ENCODE data around the gene ITPR2. TPM values are rescaled to one million over a fixed set of nuclear protein-coding genes. Genes with fewer than 3 reads are reported as not detected.

Gene ITPR2
- polyA plus RNA-seq, 2 of the 4 experiments (the other 2 are of a cell fraction), result 3.1 to 8.1 TPM

DNA sequence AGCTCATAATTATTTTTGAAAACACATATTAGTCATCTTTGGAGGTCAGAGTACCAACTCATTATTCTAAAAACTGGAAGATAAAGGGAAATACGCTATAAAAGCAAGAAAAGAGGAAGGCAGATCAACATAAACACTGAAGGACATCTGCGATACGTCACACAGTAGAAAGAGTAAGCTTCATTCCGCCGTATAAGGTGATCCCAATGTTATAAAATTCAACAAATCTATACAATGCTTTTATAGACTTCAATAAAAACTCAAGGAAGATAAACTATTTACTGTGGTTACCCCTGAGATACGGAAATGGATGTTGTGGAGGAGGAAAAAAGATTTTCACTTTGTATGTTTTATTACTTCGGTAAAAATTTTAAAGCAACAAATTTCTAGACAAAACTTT, 92.6 kb downstream of the ITPR2 start:
- WGBS (ENCODE audit: missing lambda C conversion rate), result 84% methylated on average over 7 of the region's 7 CpGs
- no peak for ATAC-seq
- FAIRE-seq, result no peak
- peaks cover 7% of the 10 kb centered on the region for H3K4me1 ChIP-seq
- H3K27ac ChIP-seq, result no peak overlapping the region
- POLR2A ChIA-PET, result no interaction called here
- TF ChIP-seq ESRRA (IDR thresholded peaks at IDR 0.05; ENCODE audit: borderline replicate concordance, low read length) (no peak), PHF8 (IDR thresholded peaks at IDR 0.05; ENCODE audit: borderline replicate concordance, low read depth) (no peak), KDM1A (IDR thresholded peaks at IDR 0.05; ENCODE audit: low read depth) (no peak), EHMT2 (IDR thresholded peaks at IDR 0.05; ENCODE audit: low read depth) (no peak), HOXA7 (CRISPR knock-in tag; IDR thresholded peaks at IDR 0.05) (no peak), RCOR1 (IDR thresholded peaks at IDR 0.05; ENCODE audit: low read depth, low read length) (no peak), SMC3 (IDR thresholded peaks at IDR 0.05) (no peak), CHD2 (IDR thresholded peaks at IDR 0.05; ENCODE audit: low read length, partially characterized antibody) (no peak), POLR2A (IDR thresholded peaks at IDR 0.05; ENCODE audit: low read length) (no peak), FOSL2 (IDR thresholded peaks at IDR 0.05) (no peak), FOSL2 (CRISPR knock-in tag; IDR thresholded peaks at IDR 0.05) (no peak), TFCP2L1 (CRISPR knock-in tag; IDR thresholded peaks at IDR 0.05) (no peak), NFE2L2 (conservative IDR thresholded peaks at IDR 0.05; ENCODE audit: low read length) (no peak), TP53 (CRISPR knock-in tag; IDR thresholded peaks at IDR 0.05) (no peak), FOSB (CRISPR knock-in tag; IDR thresholded peaks at IDR 0.05) (no peak)
- TF ChIP-seq, protein P1, sequence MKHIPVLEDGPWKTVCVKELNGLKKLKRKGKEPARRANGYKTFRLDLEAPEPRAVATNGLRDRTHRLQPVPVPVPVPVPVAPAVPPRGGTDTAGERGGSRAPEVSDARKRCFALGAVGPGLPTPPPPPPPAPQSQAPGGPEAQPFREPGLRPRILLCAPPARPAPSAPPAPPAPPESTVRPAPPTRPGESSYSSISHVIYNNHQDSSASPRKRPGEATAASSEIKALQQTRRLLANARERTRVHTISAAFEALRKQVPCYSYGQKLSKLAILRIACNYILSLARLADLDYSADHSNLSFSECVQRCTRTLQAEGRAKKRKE (CRISPR knock-in tag; IDR thresholded peaks at IDR 0.05; ENCODE audit: low read depth), result no peak
- TF ChIP-seq, protein P2, sequence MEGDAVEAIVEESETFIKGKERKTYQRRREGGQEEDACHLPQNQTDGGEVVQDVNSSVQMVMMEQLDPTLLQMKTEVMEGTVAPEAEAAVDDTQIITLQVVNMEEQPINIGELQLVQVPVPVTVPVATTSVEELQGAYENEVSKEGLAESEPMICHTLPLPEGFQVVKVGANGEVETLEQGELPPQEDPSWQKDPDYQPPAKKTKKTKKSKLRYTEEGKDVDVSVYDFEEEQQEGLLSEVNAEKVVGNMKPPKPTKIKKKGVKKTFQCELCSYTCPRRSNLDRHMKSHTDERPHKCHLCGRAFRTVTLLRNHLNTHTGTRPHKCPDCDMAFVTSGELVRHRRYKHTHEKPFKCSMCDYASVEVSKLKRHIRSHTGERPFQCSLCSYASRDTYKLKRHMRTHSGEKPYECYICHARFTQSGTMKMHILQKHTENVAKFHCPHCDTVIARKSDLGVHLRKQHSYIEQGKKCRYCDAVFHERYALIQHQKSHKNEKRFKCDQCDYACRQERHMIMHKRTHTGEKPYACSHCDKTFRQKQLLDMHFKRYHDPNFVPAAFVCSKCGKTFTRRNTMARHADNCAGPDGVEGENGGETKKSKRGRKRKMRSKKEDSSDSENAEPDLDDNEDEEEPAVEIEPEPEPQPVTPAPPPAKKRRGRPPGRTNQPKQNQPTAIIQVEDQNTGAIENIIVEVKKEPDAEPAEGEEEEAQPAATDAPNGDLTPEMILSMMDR (IDR thresholded peaks at IDR 0.05), result no peak
- H3K4me3 ChIP-seq, result no peak overlapping the region
- CTCF ChIA-PET, result no interaction called here
- DNase-seq (ENCODE audit: low read depth in 1 of 2, low spot score in 1 of 2), result no peak
- H3K4me2 ChIP-seq, result no peak overlapping the region
- peaks cover 12% of the 10 kb centered on the region; the same call in 2 of the 3 replicates for H3K9me3 ChIP-seq

DNA sequence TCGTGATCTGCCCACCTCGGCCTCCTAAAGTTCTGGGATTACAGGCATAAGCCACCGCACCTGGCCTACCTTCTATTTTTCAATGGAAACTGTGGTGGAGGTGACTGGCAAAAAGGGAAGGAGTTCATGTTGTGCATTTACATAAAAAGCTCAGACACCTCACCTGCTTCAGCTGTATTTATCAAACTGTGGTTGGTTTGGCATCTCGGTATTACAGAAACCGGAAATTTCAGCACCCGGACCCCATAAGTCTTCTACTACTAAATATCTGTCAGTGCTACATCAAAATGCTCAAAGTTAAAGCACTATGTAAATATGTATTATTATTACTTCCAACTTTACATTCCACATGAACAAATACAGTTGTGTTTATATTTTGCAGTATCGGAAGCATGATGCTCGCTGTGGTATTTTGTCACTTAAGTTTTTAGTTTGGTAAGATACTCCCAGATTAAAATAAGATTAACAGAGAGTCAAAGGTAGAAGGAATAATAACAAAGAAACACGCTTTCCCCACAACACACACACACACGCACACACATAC, 95.4 kb downstream of the ITPR2 start:
- DNase-seq (ENCODE audit: low read depth in 1 of 2, low spot score in 1 of 2) (no peak), ATAC-seq (no peak), FAIRE-seq (no peak)
- H3K4me2 ChIP-seq, result no peak overlapping the region
- H3K27ac ChIP-seq, result no peak overlapping the region
- CTCF ChIA-PET, result interaction anchor here (1.5 to 1.7 kb wide), 2 partner anchors 8 to 14 kb away, joined by 3 to 4 read pairs; no protein-coding TSS in a partner anchor
- peaks cover 7% of the 10 kb centered on the region for H3K4me1 ChIP-seq
- TF ChIP-seq, protein P3, sequence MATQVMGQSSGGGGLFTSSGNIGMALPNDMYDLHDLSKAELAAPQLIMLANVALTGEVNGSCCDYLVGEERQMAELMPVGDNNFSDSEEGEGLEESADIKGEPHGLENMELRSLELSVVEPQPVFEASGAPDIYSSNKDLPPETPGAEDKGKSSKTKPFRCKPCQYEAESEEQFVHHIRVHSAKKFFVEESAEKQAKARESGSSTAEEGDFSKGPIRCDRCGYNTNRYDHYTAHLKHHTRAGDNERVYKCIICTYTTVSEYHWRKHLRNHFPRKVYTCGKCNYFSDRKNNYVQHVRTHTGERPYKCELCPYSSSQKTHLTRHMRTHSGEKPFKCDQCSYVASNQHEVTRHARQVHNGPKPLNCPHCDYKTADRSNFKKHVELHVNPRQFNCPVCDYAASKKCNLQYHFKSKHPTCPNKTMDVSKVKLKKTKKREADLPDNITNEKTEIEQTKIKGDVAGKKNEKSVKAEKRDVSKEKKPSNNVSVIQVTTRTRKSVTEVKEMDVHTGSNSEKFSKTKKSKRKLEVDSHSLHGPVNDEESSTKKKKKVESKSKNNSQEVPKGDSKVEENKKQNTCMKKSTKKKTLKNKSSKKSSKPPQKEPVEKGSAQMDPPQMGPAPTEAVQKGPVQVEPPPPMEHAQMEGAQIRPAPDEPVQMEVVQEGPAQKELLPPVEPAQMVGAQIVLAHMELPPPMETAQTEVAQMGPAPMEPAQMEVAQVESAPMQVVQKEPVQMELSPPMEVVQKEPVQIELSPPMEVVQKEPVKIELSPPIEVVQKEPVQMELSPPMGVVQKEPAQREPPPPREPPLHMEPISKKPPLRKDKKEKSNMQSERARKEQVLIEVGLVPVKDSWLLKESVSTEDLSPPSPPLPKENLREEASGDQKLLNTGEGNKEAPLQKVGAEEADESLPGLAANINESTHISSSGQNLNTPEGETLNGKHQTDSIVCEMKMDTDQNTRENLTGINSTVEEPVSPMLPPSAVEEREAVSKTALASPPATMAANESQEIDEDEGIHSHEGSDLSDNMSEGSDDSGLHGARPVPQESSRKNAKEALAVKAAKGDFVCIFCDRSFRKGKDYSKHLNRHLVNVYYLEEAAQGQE (IDR thresholded peaks at IDR 0.05), result no peak
- TF ChIP-seq JUN (IDR thresholded peaks at IDR 0.05) (no peak), SMC3 (IDR thresholded peaks at IDR 0.05) (no peak), ZC3H11A (IDR thresholded peaks at IDR 0.05) (no peak), CHD4 (IDR thresholded peaks at IDR 0.05; ENCODE audit: borderline replicate concordance) (no peak), NPAS2 (CRISPR knock-in tag; IDR thresholded peaks at IDR 0.05; ENCODE audit: borderline replicate concordance) (no peak), BHLHE40 (IDR thresholded peaks at IDR 0.05; ENCODE audit: low read depth, low read length) (no peak), HEYL (CRISPR knock-in tag; IDR thresholded peaks at IDR 0.05) (no peak), SREBF2 (IDR thresholded peaks at IDR 0.05) (no peak), POLR2A (IDR thresholded peaks at IDR 0.05; ENCODE audit: low read length) (no peak), EP300 (IDR thresholded peaks at IDR 0.05) (no peak)
- TF ChIP-seq, protein P4, sequence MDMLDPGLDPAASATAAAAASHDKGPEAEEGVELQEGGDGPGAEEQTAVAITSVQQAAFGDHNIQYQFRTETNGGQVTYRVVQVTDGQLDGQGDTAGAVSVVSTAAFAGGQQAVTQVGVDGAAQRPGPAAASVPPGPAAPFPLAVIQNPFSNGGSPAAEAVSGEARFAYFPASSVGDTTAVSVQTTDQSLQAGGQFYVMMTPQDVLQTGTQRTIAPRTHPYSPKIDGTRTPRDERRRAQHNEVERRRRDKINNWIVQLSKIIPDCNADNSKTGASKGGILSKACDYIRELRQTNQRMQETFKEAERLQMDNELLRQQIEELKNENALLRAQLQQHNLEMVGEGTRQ (IDR thresholded peaks at IDR 0.05), result no peak
- TF ChIP-seq, protein P5, sequence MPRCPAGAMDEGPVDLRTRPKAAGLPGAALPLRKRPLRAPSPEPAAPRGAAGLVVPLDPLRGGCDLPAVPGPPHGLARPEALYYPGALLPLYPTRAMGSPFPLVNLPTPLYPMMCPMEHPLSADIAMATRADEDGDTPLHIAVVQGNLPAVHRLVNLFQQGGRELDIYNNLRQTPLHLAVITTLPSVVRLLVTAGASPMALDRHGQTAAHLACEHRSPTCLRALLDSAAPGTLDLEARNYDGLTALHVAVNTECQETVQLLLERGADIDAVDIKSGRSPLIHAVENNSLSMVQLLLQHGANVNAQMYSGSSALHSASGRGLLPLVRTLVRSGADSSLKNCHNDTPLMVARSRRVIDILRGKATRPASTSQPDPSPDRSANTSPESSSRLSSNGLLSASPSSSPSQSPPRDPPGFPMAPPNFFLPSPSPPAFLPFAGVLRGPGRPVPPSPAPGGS (IDR thresholded peaks at IDR 0.05), result no peak
- TF ChIP-seq, protein P6, sequence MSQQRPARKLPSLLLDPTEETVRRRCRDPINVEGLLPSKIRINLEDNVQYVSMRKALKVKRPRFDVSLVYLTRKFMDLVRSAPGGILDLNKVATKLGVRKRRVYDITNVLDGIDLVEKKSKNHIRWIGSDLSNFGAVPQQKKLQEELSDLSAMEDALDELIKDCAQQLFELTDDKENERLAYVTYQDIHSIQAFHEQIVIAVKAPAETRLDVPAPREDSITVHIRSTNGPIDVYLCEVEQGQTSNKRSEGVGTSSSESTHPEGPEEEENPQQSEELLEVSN (IDR thresholded peaks at IDR 0.05; ENCODE audit: borderline replicate concordance, low read depth), result no peak
- WGBS (ENCODE audit: missing lambda C conversion rate), result 93% methylated on average over 10 of the region's 10 CpGs
- H3K9me3 ChIP-seq, result peaks cover 12% of the 10 kb centered on the region; the same call in 2 of the 3 replicates
- POLR2A ChIA-PET, result no interaction called here
- H3K4me3 ChIP-seq, result no peak overlapping the region

All from A549 (cell line).